ENCODE data around the gene PGM2.

DNA sequence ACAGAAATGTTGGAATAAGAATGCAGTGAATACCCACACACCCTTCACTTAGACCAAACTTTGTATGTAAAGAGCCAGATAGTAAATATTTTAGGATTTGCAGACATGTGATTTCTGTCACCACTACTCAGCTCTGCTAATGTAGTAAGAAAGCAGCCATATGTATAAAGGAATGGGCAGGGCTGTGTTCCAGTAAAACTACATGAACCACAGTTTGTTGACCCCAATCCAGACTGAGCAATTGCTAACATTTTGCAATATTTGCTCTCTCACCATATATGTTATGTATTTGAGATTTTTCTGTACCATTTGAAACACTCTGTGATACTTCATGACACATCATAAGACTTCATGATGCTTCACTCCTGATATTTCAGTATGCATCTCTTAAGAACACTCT, 32.4 kb downstream of the PGM2 start:
- TF ChIP-seq POLR2A (IDR thresholded peaks at IDR 0.05; ENCODE audit: low read depth, low read length) (no peak), POLR2AphosphoS5 (IDR thresholded peaks at IDR 0.05; ENCODE audit: low read depth, low read length) (no peak)
